ENCODE results near the gene IFT81. TPM values are rescaled to one million over a fixed set of nuclear protein-coding genes. Genes with fewer than 3 reads are reported as not detected.

Gene IFT81
- total and polyA plus RNA-seq, 5 donors from 2014 or later = 0.10 to 0.91 (median 0.14) TPM; not detected in 1

DNA sequence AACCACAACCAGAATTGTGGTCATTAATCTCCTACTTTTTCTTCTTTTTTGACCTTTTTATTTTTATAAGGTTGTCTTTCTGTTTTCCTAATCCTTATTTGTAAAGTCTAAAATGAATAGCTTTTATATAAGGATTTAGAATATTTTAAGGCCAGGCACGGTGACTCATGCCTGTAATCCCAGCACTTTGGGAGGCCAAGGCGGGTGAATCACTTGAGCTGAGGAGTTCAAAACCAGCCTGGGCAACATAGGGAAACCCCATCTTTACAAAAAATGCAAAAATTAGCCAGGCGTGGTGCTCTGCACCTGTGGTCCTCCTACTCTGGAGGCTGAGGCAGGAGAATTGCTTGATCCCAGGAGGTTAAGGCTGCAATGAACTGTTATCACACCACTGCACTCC lies 55.1 kb downstream of the IFT81 start:
- Mint-ChIP-seq H3K27ac (no peak overlapping the region), H3K9me3 (peaks cover 0 to 2% (median 0%) of the 10 kb centered on the region in 7 donors), H3K27me3 (no peaks in the 10 kb centered on the region), H3K4me1 (no peaks in the 10 kb centered on the region), H3K36me3 (no peaks in the 10 kb centered on the region), H3K4me3 (no peak overlapping the region)
- H3K4me3 ChIP-seq (ENCODE audit: low read depth, low read length) = no peak overlapping the region
- DNase-seq = no peak
- H3K4me1 ChIP-seq (ENCODE audit: control insufficient read depth, insufficient read depth, low read length, poor library complexity, severe bottlenecking) = no peaks in the 10 kb centered on the region
- H3K9me3 ChIP-seq (ENCODE audit: control insufficient read depth in 2 of 2, low read length in 2 of 2) = no peaks in the 10 kb centered on the region
- no peak overlapping the region for H3K27ac ChIP-seq (ENCODE audit: insufficient read depth, low read length, poor library complexity, severe bottlenecking)
- no peaks in the 10 kb centered on the region for H3K27me3 ChIP-seq (ENCODE audit: control insufficient read depth, insufficient read depth, low read length)
- H3K36me3 ChIP-seq (ENCODE audit: control insufficient read depth, insufficient read depth, low read length) = no peaks in the 10 kb centered on the region
- no peak for ATAC-seq (ENCODE audit: low read depth in 2 of 2)

- Mint-ChIP-seq H3K4me1 (no peaks in the 10 kb centered on the region), H3K9me3 (peaks cover 0 to 2% (median 0%) of the 10 kb centered on the region in 7 donors), H3K27ac (no peak overlapping the region), H3K4me3 (no peak overlapping the region), H3K27me3 (no peaks in the 10 kb centered on the region), H3K36me3 (no peaks in the 10 kb centered on the region)
- no peaks in the 10 kb centered on the region for H3K4me1 ChIP-seq (ENCODE audit: control insufficient read depth, insufficient read depth, low read length, poor library complexity, severe bottlenecking)
- no peaks in the 10 kb centered on the region for H3K9me3 ChIP-seq (ENCODE audit: control insufficient read depth in 2 of 2, low read length in 2 of 2)
- DNase-seq (no peak), ATAC-seq (ENCODE audit: low read depth in 2 of 2) (no peak)
- no peak overlapping the region for H3K27ac ChIP-seq (ENCODE audit: insufficient read depth, low read length, poor library complexity, severe bottlenecking)
- no peaks in the 10 kb centered on the region for H3K36me3 ChIP-seq (ENCODE audit: control insufficient read depth, insufficient read depth, low read length)
- no peak overlapping the region for H3K4me3 ChIP-seq (ENCODE audit: low read depth, low read length)
- H3K27me3 ChIP-seq (ENCODE audit: control insufficient read depth, insufficient read depth, low read length) = no peaks in the 10 kb centered on the region
Observed at GRCh38 chr12:110180591-110181005, 56.4 kb downstream of the IFT81 start.

DNA sequence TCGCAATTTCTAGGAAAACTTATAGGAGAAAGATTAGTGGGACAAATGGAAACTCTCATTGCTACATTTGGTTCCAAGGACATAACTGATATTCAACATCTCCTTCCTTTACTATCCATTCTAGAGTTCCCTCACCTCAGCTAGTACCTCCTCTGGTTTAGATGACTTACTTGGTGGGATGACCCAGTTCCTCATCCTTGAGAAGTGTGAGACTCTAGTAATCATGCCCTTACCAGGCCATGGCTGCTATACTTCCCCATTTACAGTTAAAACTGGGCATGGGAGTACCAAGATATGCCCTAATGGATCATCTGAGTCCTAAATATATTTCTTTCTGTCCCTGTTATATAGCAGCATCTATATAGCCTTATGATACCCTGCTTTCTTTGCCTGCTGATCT lies 58.1 kb downstream of the IFT81 start:
- Mint-ChIP-seq H3K9me3 (peaks cover 1 to 13% (median 3%) of the 10 kb centered on the region in 7 donors), H3K4me1 (no peaks in the 10 kb centered on the region), H3K4me3 (no peak overlapping the region), H3K27ac (no peak overlapping the region), H3K27me3 (no peaks in the 10 kb centered on the region), H3K36me3 (no peaks in the 10 kb centered on the region)
- no peak overlapping the region for H3K4me3 ChIP-seq (ENCODE audit: low read depth, low read length)
- no peaks in the 10 kb centered on the region for H3K36me3 ChIP-seq (ENCODE audit: control insufficient read depth, insufficient read depth, low read length)
- no peaks in the 10 kb centered on the region for H3K27me3 ChIP-seq (ENCODE audit: control insufficient read depth, insufficient read depth, low read length)
- no peak for ATAC-seq (ENCODE audit: low read depth in 2 of 2)
- no peak overlapping the region for H3K27ac ChIP-seq (ENCODE audit: insufficient read depth, low read length, poor library complexity, severe bottlenecking)
- no peak for DNase-seq
- H3K4me1 ChIP-seq (ENCODE audit: control insufficient read depth, insufficient read depth, low read length, poor library complexity, severe bottlenecking) = no peaks in the 10 kb centered on the region
- peaks cover 5 to 8% of the 10 kb centered on the region in 2 experiments for H3K9me3 ChIP-seq (ENCODE audit: control insufficient read depth in 2 of 2, low read length in 2 of 2)

- no peak overlapping the region for H3K4me3 ChIP-seq (ENCODE audit: low read depth, low read length)
- DNase-seq (no peak), ATAC-seq (ENCODE audit: low read depth in 2 of 2) (no peak)
- no peak overlapping the region for H3K27ac ChIP-seq (ENCODE audit: insufficient read depth, low read length, poor library complexity, severe bottlenecking)
- H3K9me3 ChIP-seq (ENCODE audit: control insufficient read depth in 2 of 2, low read length in 2 of 2) = peaks cover 5 to 8% of the 10 kb centered on the region in 2 experiments
- H3K4me1 Mint-ChIP-seq = no peaks in the 10 kb centered on the region
- no peak overlapping the region for H3K4me3 Mint-ChIP-seq
- H3K4me1 ChIP-seq (ENCODE audit: control insufficient read depth, insufficient read depth, low read length, poor library complexity, severe bottlenecking) = no peaks in the 10 kb centered on the region
- H3K9me3 Mint-ChIP-seq = peaks cover 3 to 13% (median 4%) of the 10 kb centered on the region in 7 donors
- H3K36me3 Mint-ChIP-seq = no peaks in the 10 kb centered on the region
- H3K27me3 Mint-ChIP-seq = no peaks in the 10 kb centered on the region
- H3K27ac Mint-ChIP-seq = no peak overlapping the region
- H3K36me3 ChIP-seq (ENCODE audit: control insufficient read depth, insufficient read depth, low read length) = no peaks in the 10 kb centered on the region
- H3K27me3 ChIP-seq (ENCODE audit: control insufficient read depth, insufficient read depth, low read length) = no peaks in the 10 kb centered on the region
Observed at GRCh38 chr12:110183386-110183785, 59.2 kb downstream of the IFT81 start.

DNA sequence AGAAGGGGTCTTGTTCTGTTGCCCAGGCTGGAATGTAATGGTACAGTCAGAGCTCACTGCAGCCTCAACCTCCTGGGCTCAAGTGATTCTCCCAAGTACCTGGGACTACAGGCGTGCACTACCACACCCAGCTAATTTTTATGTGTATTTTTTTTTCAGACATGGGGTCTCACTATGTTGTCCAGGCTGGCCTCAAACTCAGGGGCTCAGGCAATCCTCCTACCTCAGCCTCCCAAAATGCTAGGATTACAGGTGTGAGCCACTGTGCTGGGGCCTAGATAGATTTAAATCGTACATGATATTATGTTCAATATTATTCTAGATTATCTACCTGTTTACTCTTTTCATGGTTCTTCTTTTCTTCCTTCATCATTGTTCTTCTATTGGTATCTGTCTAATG lies 61.5 kb downstream of the IFT81 start:
- ATAC-seq (ENCODE audit: low read depth in 2 of 2) (no peak), DNase-seq (no peak)
- H3K4me1 Mint-ChIP-seq = peaks cover 0 to 4% (median 0%) of the 10 kb centered on the region in 4 donors
- no peak overlapping the region for H3K27ac Mint-ChIP-seq
- no peak overlapping the region for H3K4me3 Mint-ChIP-seq
- Histone ChIP-seq H3K4me1 (ENCODE audit: control insufficient read depth, insufficient read depth, low read length, poor library complexity, severe bottlenecking) (no peaks in the 10 kb centered on the region), H3K4me3 (ENCODE audit: low read depth, low read length) (no peak overlapping the region), H3K27me3 (ENCODE audit: control insufficient read depth, insufficient read depth, low read length) (no peaks in the 10 kb centered on the region), H3K36me3 (ENCODE audit: control insufficient read depth, insufficient read depth, low read length) (no peaks in the 10 kb centered on the region), H3K27ac (ENCODE audit: insufficient read depth, low read length, poor library complexity, severe bottlenecking) (no peak overlapping the region), H3K9me3 (ENCODE audit: control insufficient read depth in 2 of 2, low read length in 2 of 2) (peaks cover 5 to 8% of the 10 kb centered on the region in 2 experiments)
- H3K36me3 Mint-ChIP-seq = peaks cover 3% of the 10 kb centered on the region
- H3K27me3 Mint-ChIP-seq = no peaks in the 10 kb centered on the region
- H3K9me3 Mint-ChIP-seq = peaks cover 4 to 17% (median 9%) of the 10 kb centered on the region in 7 donors

- ATAC-seq (ENCODE audit: low read depth in 2 of 2) (no peak), DNase-seq (no peak)
- Mint-ChIP-seq H3K27me3 (no peaks in the 10 kb centered on the region), H3K9me3 (peaks cover 4 to 17% (median 9%) of the 10 kb centered on the region in 7 donors), H3K4me3 (no peak overlapping the region), H3K36me3 (peaks cover 3% of the 10 kb centered on the region), H3K4me1 (peaks cover 0 to 4% (median 0%) of the 10 kb centered on the region in 4 donors), H3K27ac (no peak overlapping the region)
- Histone ChIP-seq H3K27me3 (ENCODE audit: control insufficient read depth, insufficient read depth, low read length) (no peaks in the 10 kb centered on the region), H3K4me3 (ENCODE audit: low read depth, low read length) (no peak overlapping the region), H3K4me1 (ENCODE audit: control insufficient read depth, insufficient read depth, low read length, poor library complexity, severe bottlenecking) (no peaks in the 10 kb centered on the region), H3K9me3 (ENCODE audit: control insufficient read depth in 2 of 2, low read length in 2 of 2) (peaks cover 5 to 8% of the 10 kb centered on the region in 2 experiments), H3K27ac (ENCODE audit: insufficient read depth, low read length, poor library complexity, severe bottlenecking) (no peak overlapping the region), H3K36me3 (ENCODE audit: control insufficient read depth, insufficient read depth, low read length) (no peaks in the 10 kb centered on the region)
Observed at GRCh38 chr12:110186059-110186458, 61.9 kb downstream of the IFT81 start.

DNA sequence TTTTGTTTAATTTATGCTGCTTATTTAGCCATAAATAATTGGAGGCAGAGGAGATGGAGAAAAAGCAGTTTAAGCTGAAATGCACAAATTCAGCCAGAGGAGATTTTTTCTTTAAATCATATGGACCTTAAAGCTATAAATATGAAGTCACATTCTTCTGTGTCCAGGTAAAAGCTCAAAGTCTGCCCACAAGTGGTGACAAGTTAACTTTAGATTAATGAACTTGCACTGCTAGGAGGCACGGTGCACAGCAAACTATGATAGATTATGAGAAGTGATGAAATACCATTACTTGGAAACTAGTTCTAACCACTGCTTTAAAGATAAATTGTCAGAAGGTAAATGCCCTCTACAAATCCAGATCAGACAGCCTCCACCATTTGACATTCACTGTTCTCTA lies 69.0 kb downstream of the IFT81 start:
- Histone ChIP-seq H3K4me3 (ENCODE audit: low read depth, low read length) (no peak overlapping the region), H3K27ac (ENCODE audit: insufficient read depth, low read length, poor library complexity, severe bottlenecking) (no peak overlapping the region), H3K4me1 (ENCODE audit: control insufficient read depth, insufficient read depth, low read length, poor library complexity, severe bottlenecking) (no peaks in the 10 kb centered on the region), H3K9me3 (ENCODE audit: control insufficient read depth in 2 of 2, low read length in 2 of 2) (no peaks in the 10 kb centered on the region), H3K27me3 (ENCODE audit: control insufficient read depth, insufficient read depth, low read length) (no peaks in the 10 kb centered on the region), H3K36me3 (ENCODE audit: control insufficient read depth, insufficient read depth, low read length) (no peaks in the 10 kb centered on the region)
- Mint-ChIP-seq H3K9me3 (peaks cover 1 to 7% (median 3%) of the 10 kb centered on the region in 7 donors), H3K36me3 (peaks cover 8% of the 10 kb centered on the region), H3K27me3 (no peaks in the 10 kb centered on the region), H3K4me1 (peaks cover 0 to 4% (median 4%) of the 10 kb centered on the region in 4 donors), H3K4me3 (no peak overlapping the region), H3K27ac (no peak overlapping the region)
- DNase-seq = no peak
- ATAC-seq (ENCODE audit: low read depth in 2 of 2) = no peak

- Mint-ChIP-seq H3K27me3 (no peaks in the 10 kb centered on the region), H3K4me1 (peaks cover 0 to 13% (median 7%) of the 10 kb centered on the region in 4 donors), H3K4me3 (no peak overlapping the region), H3K9me3 (no peaks in the 10 kb centered on the region), H3K27ac (no peak overlapping the region), H3K36me3 (peaks cover 5% of the 10 kb centered on the region)
- no peaks in the 10 kb centered on the region for H3K36me3 ChIP-seq (ENCODE audit: control insufficient read depth, insufficient read depth, low read length)
- DNase-seq (no peak), ATAC-seq (ENCODE audit: low read depth in 2 of 2) (no peak)
- H3K27ac ChIP-seq (ENCODE audit: insufficient read depth, low read length, poor library complexity, severe bottlenecking) = no peak overlapping the region
- no peaks in the 10 kb centered on the region for H3K9me3 ChIP-seq (ENCODE audit: control insufficient read depth in 2 of 2, low read length in 2 of 2)
- no peak overlapping the region for H3K4me3 ChIP-seq (ENCODE audit: low read depth, low read length)
- H3K4me1 ChIP-seq (ENCODE audit: control insufficient read depth, insufficient read depth, low read length, poor library complexity, severe bottlenecking) = no peaks in the 10 kb centered on the region
- no peaks in the 10 kb centered on the region for H3K27me3 ChIP-seq (ENCODE audit: control insufficient read depth, insufficient read depth, low read length)
Observed at GRCh38 chr12:110197003-110197402, 72.8 kb downstream of the IFT81 start.

Measured in CD4-positive, CD25-positive, alpha-beta regulatory T cell (primary cell).